Left lung (tissue), 10 donors: ENCODE results near the gene KIF26B. TPM values are rescaled to one million over a fixed set of nuclear protein-coding genes. Genes with fewer than 3 reads are reported as not detected.

ENCODE experiments used
- ATAC-seq: fragments of 200-7000 bp; cut with Tn5 transposase; one replicate; pipeline ENCODE4 v1.9.1; 2020; ENCODE audit warnings: moderate library complexity
- DNase-seq, 4 donors: peaks; one replicate each; pipeline ENCODE4 v3.0.0-alpha.2; 2013 to 2020
- H3K27ac ChIP-seq, 2 donors: fragments of 200-600 bp; sonication (generic) in 1 of 2; one replicate each; pipeline versions ENCODE4 v1.5.0 to v1.8.0; 2020 to 2021
- H3K27me3 ChIP-seq, 2 donors: fragments of 200-600 bp; sonication (generic) in 1 of 2; one replicate each; pipeline versions ENCODE4 v1.5.0 to v1.8.0; 2020 to 2021
- H3K36me3 ChIP-seq, 2 donors: fragments of 200-600 bp; sonication (generic) in 1 of 2; one replicate each; pipeline versions ENCODE4 v1.5.0 to v1.8.0; 2020 to 2021
- H3K4me1 ChIP-seq, 2 donors: fragments of 200-600 bp; one replicate each; pipeline ENCODE4 v1.8.0; 2021
- H3K4me3 ChIP-seq, 2 donors: fragments of 200-600 bp; sonication (generic) in 1 of 2; one replicate each; pipeline versions ENCODE4 v1.5.0 to v1.8.0; 2020 to 2021; ENCODE audit warnings: mild to moderate bottlenecking in 1 of 2
- H3K9me3 ChIP-seq, 2 donors: fragments of 200-600 bp; sonication (generic) in 1 of 2; one replicate each; pipeline versions ENCODE4 v1.5.0 to v1.8.0; 2020 to 2021
- intact Hi-C, 2 donors: fragments of 100-400 bp; cut with DNase I; formaldehyde crosslinking; loops; one replicate each; pipeline versions ENCODE4 v1.11.2 to v1.14.2; 2022
- polyA plus RNA-seq, 6 donors: library from polyadenylated mRNA; unstranded; fragments of 120-200 nt; gene quantifications; one replicate each; pipeline ENCODE4 v1.2.1, GENCODE V29; 2013; ENCODE audit not compliant: insufficient read length in 6 of 6
- total RNA-seq, 2 donors: library from RNA; stranded (reverse); fragmentation: NEBNext Ultra II Directional; extraction: Animal tissue kit (Norgen Biotek cat#: 25700); gene quantifications; one replicate each; pipeline ENCODE4 v1.2.1, GENCODE V29; 2021
- TF ChIP-seq, protein P1 (sequence below), 2 donors: fragments of 200-600 bp; sonication (generic) in 1 of 2; IDR thresholded peaks; one replicate each; pipeline versions ENCODE4 v1.5.0 to v1.8.0; 2021; ENCODE audit warnings: antibody characterized with exemption in 2 of 2
- donor health status: DM: no; HTN: yes; CAD: no.
- donor health status: DM: no; HTN: no; CAD: no.

Gene KIF26B
- total and polyA plus RNA-seq, 8 donors = 3.9 to 28.3 (median 6.5) TPM

DNA sequence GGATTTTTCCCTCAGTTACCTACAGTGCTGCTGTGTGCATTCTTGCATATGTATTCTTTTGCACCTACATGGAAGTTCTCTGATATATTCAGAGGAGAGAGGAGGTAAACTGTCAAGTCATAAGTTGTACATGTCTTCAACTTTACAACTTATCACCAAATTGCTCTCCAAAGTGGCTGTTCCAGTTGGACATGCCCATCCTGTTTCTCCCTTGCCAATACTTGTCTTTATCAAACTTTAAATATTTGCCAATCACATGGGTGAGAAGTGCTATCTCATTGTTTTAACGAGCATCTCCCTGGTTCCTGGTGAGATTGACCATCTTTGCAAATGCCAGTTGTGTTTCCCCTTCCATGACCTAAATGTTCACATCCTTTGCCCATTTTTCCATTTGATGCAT is 88.2 kb downstream of the KIF26B start:
- ATAC-seq (no peak), DNase-seq (no peak)
- TF ChIP-seq, protein P1, sequence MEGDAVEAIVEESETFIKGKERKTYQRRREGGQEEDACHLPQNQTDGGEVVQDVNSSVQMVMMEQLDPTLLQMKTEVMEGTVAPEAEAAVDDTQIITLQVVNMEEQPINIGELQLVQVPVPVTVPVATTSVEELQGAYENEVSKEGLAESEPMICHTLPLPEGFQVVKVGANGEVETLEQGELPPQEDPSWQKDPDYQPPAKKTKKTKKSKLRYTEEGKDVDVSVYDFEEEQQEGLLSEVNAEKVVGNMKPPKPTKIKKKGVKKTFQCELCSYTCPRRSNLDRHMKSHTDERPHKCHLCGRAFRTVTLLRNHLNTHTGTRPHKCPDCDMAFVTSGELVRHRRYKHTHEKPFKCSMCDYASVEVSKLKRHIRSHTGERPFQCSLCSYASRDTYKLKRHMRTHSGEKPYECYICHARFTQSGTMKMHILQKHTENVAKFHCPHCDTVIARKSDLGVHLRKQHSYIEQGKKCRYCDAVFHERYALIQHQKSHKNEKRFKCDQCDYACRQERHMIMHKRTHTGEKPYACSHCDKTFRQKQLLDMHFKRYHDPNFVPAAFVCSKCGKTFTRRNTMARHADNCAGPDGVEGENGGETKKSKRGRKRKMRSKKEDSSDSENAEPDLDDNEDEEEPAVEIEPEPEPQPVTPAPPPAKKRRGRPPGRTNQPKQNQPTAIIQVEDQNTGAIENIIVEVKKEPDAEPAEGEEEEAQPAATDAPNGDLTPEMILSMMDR (IDR thresholded peaks at IDR 0.05) = no peak
- no peaks in the 10 kb centered on the region for H3K36me3 ChIP-seq
- peaks cover 0 to 51% of the 10 kb centered on the region in 2 donors for H3K27me3 ChIP-seq
- intact Hi-C loops = no loop called here
- no peak overlapping the region for H3K4me3 ChIP-seq
- H3K9me3 ChIP-seq = no peaks in the 10 kb centered on the region
- H3K27ac ChIP-seq = no peak overlapping the region
- no peaks in the 10 kb centered on the region for H3K4me1 ChIP-seq

DNA sequence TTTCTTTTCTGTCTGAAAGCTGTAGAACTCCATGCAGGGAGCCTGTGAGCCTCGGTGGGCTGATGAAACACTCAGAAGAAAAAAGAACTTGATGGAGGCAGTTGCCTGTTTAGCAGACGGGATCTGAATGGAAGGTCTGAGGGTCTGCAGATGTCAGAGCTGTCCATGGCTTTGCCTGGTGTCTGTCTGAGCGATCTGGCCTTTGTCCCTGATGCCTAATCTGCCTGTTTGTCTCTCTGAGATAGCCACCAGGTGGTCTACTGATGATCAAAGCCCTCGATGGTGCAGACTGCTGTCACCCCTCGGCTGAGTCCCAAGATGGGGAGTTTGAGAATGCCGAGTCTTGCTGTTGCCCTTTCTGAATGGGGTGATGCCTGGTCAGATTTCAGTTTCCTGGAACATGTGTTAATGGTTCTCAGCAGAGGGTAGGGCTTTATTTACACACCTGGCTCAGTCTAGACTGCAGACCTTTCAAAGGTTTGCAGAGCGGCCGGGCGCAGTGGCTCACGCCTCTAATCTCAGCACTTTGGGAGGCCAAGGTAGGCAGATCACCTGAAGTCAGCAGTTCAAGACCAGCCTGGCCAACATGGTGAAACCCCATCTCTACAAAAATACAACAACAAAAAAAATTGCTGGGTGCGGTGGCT is 90.4 kb downstream of the KIF26B start:
- no peaks in the 10 kb centered on the region for H3K36me3 ChIP-seq
- intact Hi-C loops = no loop called here
- peak in 2 of 4 donors; percentile 26 to 47 for DNase-seq

DNA sequence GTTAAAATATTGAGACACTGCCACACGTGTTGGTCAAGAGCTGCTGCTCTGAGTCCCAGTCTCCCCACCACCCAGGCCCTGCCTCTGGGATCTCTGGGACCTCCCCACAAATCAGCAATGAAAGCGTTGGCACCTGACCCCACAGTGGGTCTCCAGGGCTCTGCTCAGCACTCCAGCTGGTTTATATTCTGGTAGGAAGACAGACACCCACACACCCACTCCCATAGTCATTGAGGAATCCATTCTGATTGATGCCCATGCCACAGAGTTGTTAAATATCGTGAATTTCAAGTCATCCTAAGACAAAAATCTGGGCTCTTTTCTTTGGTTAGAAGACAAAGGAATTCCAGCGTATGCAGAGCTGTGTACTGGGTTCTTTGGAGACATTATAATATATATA is 91.6 kb downstream of the KIF26B start:
- no peak overlapping the region for H3K4me3 ChIP-seq
- no peaks in the 10 kb centered on the region for H3K9me3 ChIP-seq
- TF ChIP-seq, protein P1 (IDR thresholded peaks at IDR 0.05) = no peak
- DNase-seq = no peak
- no peak overlapping the region for H3K27ac ChIP-seq
- no peaks in the 10 kb centered on the region for H3K36me3 ChIP-seq
- no peaks in the 10 kb centered on the region for H3K4me1 ChIP-seq
- intact Hi-C loops = no loop called here
- ATAC-seq = no peak
- peaks cover 0 to 53% of the 10 kb centered on the region in 2 donors for H3K27me3 ChIP-seq

More for the DNA sequence above, 90.4 kb downstream of the KIF26B start:
- no peak overlapping the region for H3K27ac ChIP-seq
- TF ChIP-seq, protein P1 (IDR thresholded peaks at IDR 0.05) = no peak
- H3K4me1 ChIP-seq = no peaks in the 10 kb centered on the region
- peaks cover 0 to 57% of the 10 kb centered on the region in 2 donors for H3K27me3 ChIP-seq
- H3K9me3 ChIP-seq = no peaks in the 10 kb centered on the region
- peak; percentile 95 for ATAC-seq
- no peak overlapping the region for H3K4me3 ChIP-seq

DNA sequence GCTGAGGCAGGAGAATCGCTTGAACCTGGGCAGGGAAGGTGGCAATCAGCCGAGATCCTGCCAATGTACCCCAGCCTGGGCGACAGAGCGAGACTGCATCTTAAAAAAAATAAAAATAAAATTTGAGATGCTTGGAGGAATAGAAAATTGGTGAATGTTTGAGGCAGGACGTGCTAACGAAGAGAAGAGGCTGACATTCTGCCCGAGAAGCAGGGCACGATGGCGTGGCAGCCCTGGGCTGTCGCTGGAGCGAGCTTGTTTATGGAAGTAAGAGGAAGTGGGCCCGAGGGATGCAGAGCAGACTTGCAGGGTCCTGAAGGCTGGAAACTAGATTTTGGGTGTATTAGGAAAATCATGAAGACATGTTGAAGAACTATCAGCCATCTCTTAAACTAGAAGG is 92.6 kb downstream of the KIF26B start:
- ATAC-seq (no peak), DNase-seq (no peak)
- H3K4me3 ChIP-seq = no peak overlapping the region
- no peaks in the 10 kb centered on the region for H3K4me1 ChIP-seq
- H3K27me3 ChIP-seq = peaks cover 0 to 53% of the 10 kb centered on the region in 2 donors
- H3K36me3 ChIP-seq = no peaks in the 10 kb centered on the region
- peaks cover 0 to 3% of the 10 kb centered on the region in 2 donors for H3K9me3 ChIP-seq
- TF ChIP-seq, protein P1 (IDR thresholded peaks at IDR 0.05) = no peak
- intact Hi-C loops = no loop called here
- no peak overlapping the region for H3K27ac ChIP-seq

DNA sequence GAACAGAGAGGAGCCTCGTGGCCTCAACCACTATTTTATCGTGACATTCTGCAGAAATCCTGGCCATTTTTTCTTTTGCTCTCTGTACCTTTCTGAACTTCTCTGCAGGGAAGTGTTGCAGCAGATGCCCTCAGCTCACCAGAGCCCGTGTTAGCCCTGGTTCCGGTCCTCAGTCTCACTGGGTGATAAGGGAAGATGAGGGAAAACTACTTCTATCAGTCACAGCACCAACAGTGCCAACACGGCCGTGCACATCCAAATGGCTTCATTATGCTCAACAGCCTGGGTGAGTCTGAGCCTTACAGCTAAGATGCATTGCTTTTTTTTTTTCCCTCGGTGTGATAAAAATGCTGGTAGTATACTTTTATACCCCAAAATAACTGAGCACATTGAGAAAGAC is 93.0 kb downstream of the KIF26B start:
- H3K9me3 ChIP-seq = peaks cover 0 to 6% of the 10 kb centered on the region in 2 donors
- H3K27ac ChIP-seq = no peak overlapping the region
- ATAC-seq (no peak), DNase-seq (no peak)
- TF ChIP-seq, protein P1 (IDR thresholded peaks at IDR 0.05) = no peak
- no peaks in the 10 kb centered on the region for H3K4me1 ChIP-seq
- intact Hi-C loops = no loop called here
- no peaks in the 10 kb centered on the region for H3K36me3 ChIP-seq
- no peak overlapping the region for H3K4me3 ChIP-seq
- H3K27me3 ChIP-seq = peaks cover 0 to 52% of the 10 kb centered on the region in 2 donors
